ENCODE measurements around the gene KRT71.

The KRT71 gene

GRCh38 chr12:52539083-52539820 is 13.7 kb downstream of the KRT71 start:
- DNase-seq (ENCODE audit: low read depth) = peak; percentile 65

GRCh38 chr12:52537101-52537500 is 15.8 kb downstream of the KRT71 start:
- DNase-seq (ENCODE audit: low read depth) = no peak

- no peak for DNase-seq (ENCODE audit: low read depth)
These were observed 17.4 kb downstream of the KRT71 start for GRCh38 chr12:52535574-52535973.

GRCh38 chr12:52534482-52534881 is 18.5 kb downstream of the KRT71 start:
- no peak for DNase-seq (ENCODE audit: low read depth)

GRCh38 chr12:52533686-52534470 is 19.1 kb downstream of the KRT71 start:
- no peak for DNase-seq (ENCODE audit: low read depth)

- no peak for DNase-seq (ENCODE audit: low read depth)
These were observed 20.3 kb downstream of the KRT71 start for GRCh38 chr12:52532636-52533035.

- DNase-seq (ENCODE audit: low read depth) = no peak
These were observed 21.2 kb downstream of the KRT71 start for GRCh38 chr12:52531566-52532300.

- no peak for DNase-seq (ENCODE audit: low read depth)
These were observed 22.0 kb downstream of the KRT71 start for GRCh38 chr12:52530905-52531304.

GRCh38 chr12:52530366-52530765 is 22.6 kb downstream of the KRT71 start:
- no peak for DNase-seq (ENCODE audit: low read depth)

- no peak for DNase-seq (ENCODE audit: low read depth)
These were observed 23.1 kb downstream of the KRT71 start for GRCh38 chr12:52529846-52530245.

- no peak for DNase-seq (ENCODE audit: low read depth)
These were observed 23.5 kb downstream of the KRT71 start for GRCh38 chr12:52529417-52529816.

GRCh38 chr12:52528641-52529143 is 24.3 kb downstream of the KRT71 start:
- no peak for DNase-seq (ENCODE audit: low read depth)

- DNase-seq (ENCODE audit: low read depth) = no peak
These were observed 25.7 kb downstream of the KRT71 start for GRCh38 chr12:52527121-52527800.

GRCh38 chr12:52526511-52526951 is 26.4 kb downstream of the KRT71 start:
- DNase-seq (ENCODE audit: low read depth) = no peak

GRCh38 chr12:52525661-52526499 is 27.1 kb downstream of the KRT71 start:
- DNase-seq (ENCODE audit: low read depth) = no peak

GRCh38 chr12:52524898-52525591 is 27.9 kb downstream of the KRT71 start:
- no peak for DNase-seq (ENCODE audit: low read depth)

GRCh38 chr12:52524241-52524897 is 28.6 kb downstream of the KRT71 start:
- no peak for DNase-seq (ENCODE audit: low read depth)

- no peak for DNase-seq (ENCODE audit: low read depth)
These were observed 29.1 kb downstream of the KRT71 start for GRCh38 chr12:52523824-52524223.

GRCh38 chr12:52522346-52523011 is 30.5 kb downstream of the KRT71 start:
- peak; percentile 32 for DNase-seq (ENCODE audit: low read depth)

Measured in GM04503 (cell line).